ENCODE measurements around the gene APOL4. TPM values are rescaled to one million over a fixed set of nuclear protein-coding genes. Genes with fewer than 3 reads are reported as not detected.
"Not testable (repeated sequence)": the region's sequence is repeated elsewhere in the genome, so short reads cannot be mapped to it uniquely, and the experiment has no call there.

Gene APOL4
- total RNA-seq, 1 experiment from 2014 or later, result not detected

DNA sequence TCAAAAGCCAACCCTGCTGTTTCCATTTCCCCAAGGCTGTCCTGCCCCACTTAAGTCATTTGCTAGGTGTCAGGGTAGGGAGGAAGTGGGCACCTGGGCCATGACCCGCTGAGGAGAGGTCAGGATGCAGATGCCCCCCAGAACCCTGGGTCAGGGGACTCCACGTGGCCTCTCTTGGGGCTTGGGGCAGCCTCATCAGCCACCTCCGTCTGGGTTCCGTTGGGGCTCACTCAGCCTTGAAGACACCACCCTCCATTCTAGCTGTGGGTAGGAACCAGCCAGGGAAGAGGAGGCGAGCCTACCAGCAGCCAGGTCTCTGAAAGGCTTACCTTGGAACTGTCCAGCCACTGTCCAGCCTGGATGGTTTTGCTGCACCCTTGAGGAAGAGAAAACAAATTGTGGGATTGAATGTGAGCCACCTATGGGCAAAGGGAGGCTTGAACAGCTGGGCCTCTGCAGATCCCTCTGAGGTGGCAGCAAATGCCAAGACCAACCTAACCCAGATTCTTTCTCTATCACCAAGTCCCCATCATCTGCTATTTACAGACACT is 2.5 kb downstream of the APOL4 start:
- Histone ChIP-seq H3K36me3 (no peaks in the 10 kb centered on the region), H3K9me3 (no peaks in the 10 kb centered on the region), H3K27me3 (no peaks in the 10 kb centered on the region), H3K4me3 (no peak overlapping the region)
- DNase-seq, result no peak

- no peak for DNase-seq
- H3K9me3 ChIP-seq, result no peaks in the 10 kb centered on the region
- no peaks in the 10 kb centered on the region for H3K27me3 ChIP-seq
- no peaks in the 10 kb centered on the region for H3K36me3 ChIP-seq
- H3K4me3 ChIP-seq, result no peak overlapping the region
Measured at GRCh38 chr22:36198536-36198935, 3.1 kb downstream of the APOL4 start.

GRCh38 chr22:36197514-36198146 is 4.0 kb downstream of the APOL4 start:
- Histone ChIP-seq H3K9me3 (no peaks in the 10 kb centered on the region), H3K36me3 (no peaks in the 10 kb centered on the region), H3K27me3 (no peaks in the 10 kb centered on the region), H3K4me3 (no peak overlapping the region)
- DNase-seq, result no peak

DNA sequence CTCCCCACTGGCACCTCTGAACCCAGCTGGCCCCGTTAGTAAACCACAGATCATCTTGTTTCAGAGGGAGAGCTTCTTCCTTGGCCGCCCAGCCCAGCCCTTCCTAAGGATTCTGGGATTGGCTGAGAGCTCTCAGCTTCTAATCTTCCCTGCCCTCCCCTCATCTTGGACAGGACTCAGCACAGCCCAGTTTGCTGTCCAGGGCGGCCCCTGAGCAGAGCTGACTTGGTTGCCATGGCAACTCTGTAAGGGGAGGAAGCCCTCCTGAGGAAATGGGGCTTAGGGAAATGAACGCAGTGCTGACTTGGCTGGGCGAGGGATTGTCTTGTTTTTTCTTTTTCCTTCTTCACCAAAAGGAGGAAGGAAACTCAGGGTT is 4.6 kb downstream of the APOL4 start:
- DNase-seq, result no peak
- Histone ChIP-seq H3K9me3 (no peaks in the 10 kb centered on the region), H3K27me3 (no peaks in the 10 kb centered on the region), H3K36me3 (no peaks in the 10 kb centered on the region), H3K4me3 (no peak overlapping the region)

DNA sequence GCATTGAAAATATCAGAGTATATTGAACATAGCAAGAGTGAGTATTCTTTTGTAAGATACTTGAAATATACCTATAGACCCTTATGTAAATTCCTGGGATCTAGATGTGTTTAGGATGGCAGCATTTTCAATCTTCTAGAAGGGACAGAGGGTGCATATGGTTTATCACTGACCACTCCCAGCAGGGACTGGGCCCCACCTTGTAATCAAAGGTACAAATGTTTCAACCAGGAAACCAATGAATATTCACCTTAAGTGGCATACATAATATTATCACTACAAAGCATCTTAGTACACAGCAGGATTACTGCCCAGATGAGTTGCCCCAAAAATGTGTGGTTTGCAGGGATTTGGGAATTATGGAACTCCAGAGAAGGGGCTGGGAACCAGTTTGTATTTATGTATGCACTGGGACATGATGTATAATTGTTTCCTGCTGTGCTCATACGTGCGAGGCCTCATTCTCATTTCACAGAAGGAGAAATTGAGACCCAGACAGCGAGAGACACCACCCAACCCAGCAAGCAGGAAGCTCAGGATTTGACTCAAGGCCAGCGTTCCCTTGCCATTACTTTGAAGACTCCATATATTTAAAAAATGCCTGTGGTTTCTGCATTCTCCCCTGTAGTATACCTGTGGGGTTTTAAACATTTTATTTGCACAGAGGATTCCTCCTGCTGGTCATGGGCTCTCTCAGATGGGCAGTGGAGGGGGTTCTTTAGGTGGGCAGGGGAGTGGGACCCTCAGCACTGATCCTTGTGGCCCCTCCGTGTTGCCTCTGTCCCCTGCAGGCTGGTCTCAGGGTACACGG is 5.2 kb downstream of the APOL4 start:
- no peaks in the 10 kb centered on the region for H3K36me3 ChIP-seq
- H3K9me3 ChIP-seq, result no peaks in the 10 kb centered on the region
- no peaks in the 10 kb centered on the region for H3K27me3 ChIP-seq
- DNase-seq, result no peak
- H3K4me3 ChIP-seq, result no peak overlapping the region

DNA sequence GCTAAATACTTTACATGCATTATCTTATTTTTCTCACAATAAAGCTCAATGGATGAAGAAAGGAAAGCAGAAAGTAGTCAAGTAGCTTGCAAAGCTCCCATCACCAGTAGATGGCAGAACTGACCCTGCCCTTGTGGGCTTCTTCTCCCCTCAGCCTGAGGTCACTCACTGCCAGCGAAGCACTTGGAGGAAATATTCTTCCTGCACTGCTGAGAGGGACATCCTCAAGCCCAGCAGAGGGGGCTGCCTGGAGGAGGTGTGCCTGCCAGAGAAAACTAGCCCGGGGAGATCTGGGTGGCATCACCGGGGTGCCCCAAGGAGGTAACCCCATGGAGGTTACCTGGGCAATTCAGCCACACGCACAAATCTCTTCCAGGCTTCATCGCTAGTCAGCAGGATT is 6.6 kb downstream of the APOL4 start:
- no peaks in the 10 kb centered on the region for H3K9me3 ChIP-seq
- no peaks in the 10 kb centered on the region for H3K36me3 ChIP-seq
- DNase-seq, result peak; percentile 57
- H3K4me3 ChIP-seq, result no peak overlapping the region
- no peaks in the 10 kb centered on the region for H3K27me3 ChIP-seq

DNA sequence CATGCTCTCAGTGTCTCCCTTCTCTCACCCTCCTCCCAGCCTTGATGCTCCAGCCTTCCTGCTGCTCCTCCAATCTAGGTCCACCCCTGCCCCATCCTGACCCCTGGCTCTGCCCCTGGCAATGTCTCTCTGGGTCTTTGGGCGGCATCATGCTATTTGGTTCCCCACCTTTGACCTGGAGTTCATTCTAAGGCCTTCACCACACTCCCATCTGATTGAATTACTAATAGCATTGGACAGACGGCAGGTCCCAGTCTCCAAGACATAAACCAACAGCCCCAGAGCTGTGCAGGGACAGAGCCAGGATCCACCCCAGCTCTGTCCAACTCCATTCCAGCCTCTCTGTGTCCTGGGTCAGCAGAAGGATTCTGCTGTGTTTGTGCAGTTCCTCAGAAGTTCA is 7.2 kb downstream of the APOL4 start:
- H3K36me3 ChIP-seq, result no peaks in the 10 kb centered on the region
- H3K9me3 ChIP-seq, result no peaks in the 10 kb centered on the region
- DNase-seq, result no peak
- H3K4me3 ChIP-seq, result no peak overlapping the region
- H3K27me3 ChIP-seq, result no peaks in the 10 kb centered on the region

GRCh38 chr22:36193577-36193976 is 8.0 kb downstream of the APOL4 start:
- DNase-seq, result no peak
- Histone ChIP-seq H3K9me3 (no peaks in the 10 kb centered on the region), H3K27me3 (no peaks in the 10 kb centered on the region), H3K4me3 (no peak overlapping the region), H3K36me3 (no peaks in the 10 kb centered on the region)

DNA sequence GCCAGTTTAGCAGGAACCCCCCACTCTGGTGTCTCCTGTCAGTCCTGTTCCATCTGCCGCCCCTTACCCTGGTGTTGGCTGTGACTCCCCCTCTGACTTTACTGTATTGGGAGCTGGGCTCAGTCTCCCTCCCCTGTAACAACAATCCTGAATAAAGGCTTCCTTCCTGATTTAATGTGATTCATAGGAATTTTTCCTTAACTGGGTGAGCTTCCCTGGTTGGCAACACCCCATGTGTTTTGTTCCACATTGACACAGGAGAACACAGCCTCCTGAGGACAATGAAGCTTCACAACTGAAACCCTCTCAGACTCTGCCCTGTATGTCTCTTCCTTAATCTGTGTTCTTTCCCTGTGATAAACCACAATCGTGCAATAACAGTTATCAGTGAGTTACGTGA is 8.4 kb downstream of the APOL4 start:
- H3K4me3 ChIP-seq, result no peak overlapping the region
- DNase-seq, result no peak
- H3K36me3 ChIP-seq, result no peaks in the 10 kb centered on the region
- no peaks in the 10 kb centered on the region for H3K9me3 ChIP-seq
- H3K27me3 ChIP-seq, result no peaks in the 10 kb centered on the region

DNA sequence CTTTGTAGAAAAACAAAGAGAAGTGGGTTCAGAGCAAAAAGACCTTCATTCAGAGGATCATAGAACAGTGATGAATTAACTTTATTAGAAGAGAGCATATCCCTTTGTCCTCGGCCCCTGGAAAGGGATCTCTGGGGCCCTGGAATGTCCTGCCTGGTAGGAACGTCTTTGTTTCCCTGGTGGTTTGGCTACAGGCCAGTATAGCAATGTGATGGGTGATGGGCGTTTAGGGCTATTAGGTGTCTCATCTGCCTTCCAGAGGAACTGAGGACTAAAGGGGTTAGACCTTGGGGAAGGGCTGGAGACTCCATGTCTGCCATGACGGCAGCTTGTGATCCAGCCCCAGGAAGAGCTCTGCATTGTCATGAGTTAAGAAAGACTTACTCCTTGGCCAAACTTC is 9.1 kb downstream of the APOL4 start:
- DNase-seq, result no peak
- Histone ChIP-seq H3K9me3 (no peaks in the 10 kb centered on the region), H3K36me3 (no peaks in the 10 kb centered on the region), H3K4me3 (no peak overlapping the region), H3K27me3 (no peaks in the 10 kb centered on the region)

DNA sequence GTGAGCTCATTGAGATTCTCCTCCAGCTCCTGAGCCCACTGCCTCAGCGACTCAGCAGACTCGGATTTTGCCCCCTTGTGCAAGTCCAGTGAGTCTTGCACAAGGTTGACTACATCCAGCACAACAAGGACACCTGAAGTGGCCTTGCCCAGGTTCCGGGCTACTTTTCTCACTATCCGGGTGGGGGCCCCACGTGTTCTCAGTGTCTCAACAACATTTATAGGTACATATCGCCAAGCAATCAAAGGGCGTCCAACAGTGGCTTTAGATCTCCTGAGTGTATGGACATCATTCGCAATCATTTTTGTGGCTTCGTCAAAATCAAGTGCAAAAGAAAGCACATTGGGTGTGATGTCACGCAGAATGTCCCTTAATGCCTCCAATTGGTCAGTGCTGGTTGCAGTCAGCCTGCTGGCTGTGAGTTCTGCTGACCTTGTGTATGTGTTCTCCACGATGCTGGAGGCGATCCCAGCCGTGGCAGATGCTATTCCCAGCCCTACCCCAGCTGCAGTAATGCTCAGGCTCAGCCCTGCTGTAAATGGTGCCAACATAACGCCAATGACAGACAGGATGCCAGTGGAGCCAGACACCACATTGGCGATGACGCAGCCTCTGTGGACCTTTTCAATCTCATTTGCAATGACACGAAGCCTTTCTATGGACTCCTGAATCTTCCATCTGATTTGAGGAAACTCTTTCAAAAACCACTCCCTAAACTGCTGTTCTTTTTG is 10.3 kb downstream of the APOL4 start:
- DNase-seq, result peak; percentile 90
- H3K36me3 ChIP-seq, result no peaks in the 10 kb centered on the region
- H3K4me3 ChIP-seq, result no peak overlapping the region
- H3K9me3 ChIP-seq, result no peaks in the 10 kb centered on the region
- no peaks in the 10 kb centered on the region for H3K27me3 ChIP-seq

GRCh38 chr22:36187862-36188261 is 13.7 kb downstream of the APOL4 start:
- not testable (repeated sequence) for H3K27me3 ChIP-seq, DNase-seq, H3K36me3 ChIP-seq, H3K9me3 ChIP-seq, H3K4me3 ChIP-seq

GRCh38 chr22:36185828-36186624 is 15.6 kb downstream of the APOL4 start:
- no peaks in the 10 kb centered on the region for H3K27me3 ChIP-seq
- no peaks in the 10 kb centered on the region for H3K9me3 ChIP-seq
- no peak for DNase-seq
- H3K36me3 ChIP-seq, result no peaks in the 10 kb centered on the region
- H3K4me3 ChIP-seq, result no peak overlapping the region

DNA sequence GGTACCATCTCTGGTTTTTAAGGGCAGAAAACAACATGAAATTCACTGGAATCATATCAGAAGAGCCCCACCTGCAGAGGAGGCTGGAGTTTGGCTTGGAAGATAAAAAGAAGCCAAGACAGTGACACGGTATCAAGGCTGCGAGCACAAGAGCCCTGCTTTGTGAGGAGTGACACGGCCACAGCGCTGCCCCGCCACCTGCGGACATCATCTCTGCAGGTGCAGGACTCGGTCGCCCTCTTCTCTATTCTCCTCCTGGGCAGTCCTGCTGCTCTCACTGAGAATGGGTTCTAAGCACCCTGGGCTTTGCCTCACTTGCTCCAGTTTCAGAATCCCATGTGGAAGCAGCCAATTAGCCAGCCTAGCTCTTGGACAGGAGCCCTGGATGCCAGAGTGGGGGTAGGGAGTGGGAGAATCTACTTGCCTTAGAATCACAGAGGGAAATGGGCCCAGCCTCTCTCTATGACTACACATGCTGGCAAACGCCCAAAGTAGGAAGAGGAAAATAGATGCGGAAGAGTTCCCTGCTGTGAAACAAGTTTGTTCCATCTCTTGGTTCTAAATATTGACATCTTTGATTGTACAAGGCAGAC is 17.1 kb downstream of the APOL4 start:
- no peaks in the 10 kb centered on the region for H3K27me3 ChIP-seq
- DNase-seq, result peak; percentile 56
- H3K9me3 ChIP-seq, result no peaks in the 10 kb centered on the region
- no peaks in the 10 kb centered on the region for H3K36me3 ChIP-seq
- H3K4me3 ChIP-seq, result no peak overlapping the region

DNA sequence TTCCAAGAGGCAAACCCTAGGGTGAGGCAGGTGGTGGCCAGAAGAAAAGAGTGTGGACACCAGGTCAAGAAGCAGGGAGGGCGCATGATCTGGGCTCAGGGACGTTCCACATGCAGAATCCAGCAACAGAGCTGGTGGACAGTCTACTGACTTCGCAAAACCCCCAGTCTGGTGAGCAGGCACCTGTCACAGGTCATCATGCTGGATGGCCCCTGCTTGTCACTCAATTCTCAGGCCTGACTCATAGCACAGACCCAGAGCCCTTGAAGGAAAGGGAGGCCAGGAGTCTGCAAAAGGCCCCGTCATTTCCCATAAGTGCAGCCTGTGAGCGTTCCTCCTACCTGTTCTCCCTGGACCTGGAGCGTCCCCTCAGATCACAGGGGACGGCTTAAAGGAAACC is 18.2 kb downstream of the APOL4 start:
- no peaks in the 10 kb centered on the region for H3K9me3 ChIP-seq
- no peak for DNase-seq
- no peaks in the 10 kb centered on the region for H3K36me3 ChIP-seq
- no peak overlapping the region for H3K4me3 ChIP-seq
- no peaks in the 10 kb centered on the region for H3K27me3 ChIP-seq

DNA sequence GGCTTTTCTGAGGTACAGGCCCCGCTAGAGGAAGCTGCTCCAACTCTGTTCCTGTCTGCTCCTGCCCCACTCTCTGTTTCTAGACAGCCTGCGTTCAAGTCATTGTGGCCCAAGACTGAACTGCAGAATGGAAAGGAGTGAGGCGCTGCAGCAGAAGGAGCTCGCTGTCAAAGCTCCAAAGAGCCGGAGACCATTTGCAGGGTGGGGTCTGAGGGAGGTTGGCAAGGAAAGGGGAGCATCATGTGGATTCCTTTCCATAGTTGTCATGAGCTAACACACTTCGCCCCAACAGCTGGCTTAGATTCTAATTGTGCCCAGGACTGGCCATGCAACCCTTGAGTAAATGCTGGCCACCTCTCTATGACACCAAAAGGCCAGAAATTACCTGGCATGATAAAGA is 18.8 kb downstream of the APOL4 start:
- Histone ChIP-seq H3K4me3 (no peak overlapping the region), H3K36me3 (no peaks in the 10 kb centered on the region), H3K27me3 (no peaks in the 10 kb centered on the region), H3K9me3 (no peaks in the 10 kb centered on the region)
- no peak for DNase-seq
